Measurements from ENCODE around the gene EXOC6. TPM values are rescaled to one million over a fixed set of nuclear protein-coding genes. Genes with fewer than 3 reads are reported as not detected.

The EXOC6 gene
- polyA plus RNA-seq, 1 donor: 20.3 TPM

GRCh38 chr10:92832998-92833650, 15.2 kb upstream of the EXOC6 start:
- H3K4me1 ChIP-seq (ENCODE audit: control insufficient read depth, insufficient read depth, low read length): no peaks in the 10 kb centered on the region
- H3K4me3 ChIP-seq (ENCODE audit: low read length): no peak overlapping the region
- WGBS (ENCODE audit: insufficient coverage, low lambda C conversion rate): 40% methylated on average over 1 of the region's 2 CpGs
- no peak for DNase-seq
- H3K27ac ChIP-seq (ENCODE audit: low read length): no peak overlapping the region
- H3K36me3 ChIP-seq (ENCODE audit: control insufficient read depth, insufficient read depth, low read length): no peaks in the 10 kb centered on the region
- no peaks in the 10 kb centered on the region for H3K27me3 ChIP-seq (ENCODE audit: control insufficient read depth, insufficient read depth, low read length)
- H3K9me3 ChIP-seq (ENCODE audit: control insufficient read depth, low read depth, low read length): no peaks in the 10 kb centered on the region

- Histone ChIP-seq H3K4me1 (ENCODE audit: control insufficient read depth, insufficient read depth, low read length) (no peaks in the 10 kb centered on the region), H3K27ac (ENCODE audit: low read length) (no peak overlapping the region), H3K27me3 (ENCODE audit: control insufficient read depth, insufficient read depth, low read length) (no peaks in the 10 kb centered on the region), H3K9me3 (ENCODE audit: control insufficient read depth, low read depth, low read length) (no peaks in the 10 kb centered on the region), H3K4me3 (ENCODE audit: low read length) (no peak overlapping the region), H3K36me3 (ENCODE audit: control insufficient read depth, insufficient read depth, low read length) (no peaks in the 10 kb centered on the region)
- DNase-seq: no peak
- 94% methylated on average over 2 of the region's 3 CpGs for WGBS (ENCODE audit: insufficient coverage, low lambda C conversion rate)
Observed at GRCh38 chr10:92834331-92834730, 14.0 kb upstream of the EXOC6 start.

GRCh38 chr10:92834986-92835385, 13.3 kb upstream of the EXOC6 start:
- no peak for DNase-seq
- no peaks in the 10 kb centered on the region for H3K9me3 ChIP-seq (ENCODE audit: control insufficient read depth, low read depth, low read length)
- no peaks in the 10 kb centered on the region for H3K36me3 ChIP-seq (ENCODE audit: control insufficient read depth, insufficient read depth, low read length)
- H3K27me3 ChIP-seq (ENCODE audit: control insufficient read depth, insufficient read depth, low read length): no peaks in the 10 kb centered on the region
- no peak overlapping the region for H3K4me3 ChIP-seq (ENCODE audit: low read length)
- H3K4me1 ChIP-seq (ENCODE audit: control insufficient read depth, insufficient read depth, low read length): no peaks in the 10 kb centered on the region
- no peak overlapping the region for H3K27ac ChIP-seq (ENCODE audit: low read length)

GRCh38 chr10:92837456-92837855, 10.9 kb upstream of the EXOC6 start:
- no peaks in the 10 kb centered on the region for H3K4me1 ChIP-seq (ENCODE audit: control insufficient read depth, insufficient read depth, low read length)
- DNase-seq: no peak
- H3K4me3 ChIP-seq (ENCODE audit: low read length): no peak overlapping the region
- H3K27me3 ChIP-seq (ENCODE audit: control insufficient read depth, insufficient read depth, low read length): no peaks in the 10 kb centered on the region
- no peak overlapping the region for H3K27ac ChIP-seq (ENCODE audit: low read length)
- no peaks in the 10 kb centered on the region for H3K36me3 ChIP-seq (ENCODE audit: control insufficient read depth, insufficient read depth, low read length)
- H3K9me3 ChIP-seq (ENCODE audit: control insufficient read depth, low read depth, low read length): no peaks in the 10 kb centered on the region
- no CpG with 5 or more reads among the region's 4 CpGs for WGBS (ENCODE audit: insufficient coverage, low lambda C conversion rate)

- DNase-seq: no peak
- no peak overlapping the region for H3K27ac ChIP-seq (ENCODE audit: low read length)
- 43% methylated on average over 2 of the region's 10 CpGs for WGBS (ENCODE audit: insufficient coverage, low lambda C conversion rate)
- H3K4me3 ChIP-seq (ENCODE audit: low read length): no peak overlapping the region
- no peaks in the 10 kb centered on the region for H3K36me3 ChIP-seq (ENCODE audit: control insufficient read depth, insufficient read depth, low read length)
- H3K4me1 ChIP-seq (ENCODE audit: control insufficient read depth, insufficient read depth, low read length): no peaks in the 10 kb centered on the region
- no peaks in the 10 kb centered on the region for H3K9me3 ChIP-seq (ENCODE audit: control insufficient read depth, low read depth, low read length)
- no peaks in the 10 kb centered on the region for H3K27me3 ChIP-seq (ENCODE audit: control insufficient read depth, insufficient read depth, low read length)
Observed at GRCh38 chr10:92839191-92840085, 8.9 kb upstream of the EXOC6 start.

GRCh38 chr10:92844746-92845145, 3.6 kb upstream of the EXOC6 start:
- Histone ChIP-seq H3K9me3 (ENCODE audit: control insufficient read depth, low read depth, low read length) (no peaks in the 10 kb centered on the region), H3K27ac (ENCODE audit: low read length) (no peak overlapping the region), H3K4me3 (ENCODE audit: low read length) (no peak overlapping the region), H3K36me3 (ENCODE audit: control insufficient read depth, insufficient read depth, low read length) (no peaks in the 10 kb centered on the region), H3K4me1 (ENCODE audit: control insufficient read depth, insufficient read depth, low read length) (peaks cover 2% of the 10 kb centered on the region), H3K27me3 (ENCODE audit: control insufficient read depth, insufficient read depth, low read length) (no peaks in the 10 kb centered on the region)
- WGBS (ENCODE audit: insufficient coverage, low lambda C conversion rate): 41% methylated on average over 3 of the region's 3 CpGs
- peak; percentile 33 to 35 for DNase-seq

- no peaks in the 10 kb centered on the region for H3K9me3 ChIP-seq (ENCODE audit: control insufficient read depth, low read depth, low read length)
- H3K27ac ChIP-seq (ENCODE audit: low read length): no peak overlapping the region
- no peak overlapping the region for H3K4me3 ChIP-seq (ENCODE audit: low read length)
- no peaks in the 10 kb centered on the region for H3K36me3 ChIP-seq (ENCODE audit: control insufficient read depth, insufficient read depth, low read length)
- 100% methylated on average over 1 of the region's 4 CpGs for WGBS (ENCODE audit: insufficient coverage, low lambda C conversion rate)
- H3K27me3 ChIP-seq (ENCODE audit: control insufficient read depth, insufficient read depth, low read length): no peaks in the 10 kb centered on the region
- DNase-seq: no peak
- peaks cover 2% of the 10 kb centered on the region for H3K4me1 ChIP-seq (ENCODE audit: control insufficient read depth, insufficient read depth, low read length)
Observed at GRCh38 chr10:92845921-92846320, 2.4 kb upstream of the EXOC6 start.

GRCh38 chr10:92846344-92846743, 2.0 kb upstream of the EXOC6 start:
- no peak overlapping the region for H3K27ac ChIP-seq (ENCODE audit: low read length)
- no peak overlapping the region for H3K4me3 ChIP-seq (ENCODE audit: low read length)

GRCh38 chr10:92846854-92847201, 1.5 kb upstream of the EXOC6 start:
- Histone ChIP-seq H3K9me3 (ENCODE audit: control insufficient read depth, low read depth, low read length) (no peaks in the 10 kb centered on the region), H3K27ac (ENCODE audit: low read length) (no peak overlapping the region), H3K4me3 (ENCODE audit: low read length) (no peak overlapping the region), H3K27me3 (ENCODE audit: control insufficient read depth, insufficient read depth, low read length) (no peaks in the 10 kb centered on the region), H3K4me1 (ENCODE audit: control insufficient read depth, insufficient read depth, low read length) (peaks cover 2% of the 10 kb centered on the region), H3K36me3 (ENCODE audit: control insufficient read depth, insufficient read depth, low read length) (no peaks in the 10 kb centered on the region)
- DNase-seq: no peak
- no CpG with 5 or more reads among the region's 2 CpGs for WGBS (ENCODE audit: insufficient coverage, low lambda C conversion rate)

More at GRCh38 chr10:92846344-92846743, 2.0 kb upstream of the EXOC6 start:
- Histone ChIP-seq H3K36me3 (ENCODE audit: control insufficient read depth, insufficient read depth, low read length) (no peaks in the 10 kb centered on the region), H3K4me1 (ENCODE audit: control insufficient read depth, insufficient read depth, low read length) (peaks cover 2% of the 10 kb centered on the region), H3K27me3 (ENCODE audit: control insufficient read depth, insufficient read depth, low read length) (no peaks in the 10 kb centered on the region), H3K9me3 (ENCODE audit: control insufficient read depth, low read depth, low read length) (no peaks in the 10 kb centered on the region)
- DNase-seq: no peak
- WGBS (ENCODE audit: insufficient coverage, low lambda C conversion rate): no CpG with 5 or more reads among the region's 3 CpGs

- Histone ChIP-seq H3K36me3 (ENCODE audit: control insufficient read depth, insufficient read depth, low read length) (no peaks in the 10 kb centered on the region), H3K27me3 (ENCODE audit: control insufficient read depth, insufficient read depth, low read length) (no peaks in the 10 kb centered on the region), H3K4me3 (ENCODE audit: low read length) (no peak overlapping the region), H3K9me3 (ENCODE audit: control insufficient read depth, low read depth, low read length) (no peaks in the 10 kb centered on the region), H3K4me1 (ENCODE audit: control insufficient read depth, insufficient read depth, low read length) (peaks cover 2% of the 10 kb centered on the region), H3K27ac (ENCODE audit: low read length) (no peak overlapping the region)
- 20% methylated on average over 1 of the region's 4 CpGs for WGBS (ENCODE audit: insufficient coverage, low lambda C conversion rate)
- peak in 1 of 2 donors; percentile 26 for DNase-seq
Observed at GRCh38 chr10:92847202-92847864, 987 bp upstream of the EXOC6 start.
